ENCODE data around the gene SPINK1.

Gene SPINK1

GRCh38 chr5:147857302-147858129, 26.0 kb upstream of the SPINK1 start:
- H2AFZ ChIP-seq (ENCODE audit: insufficient read depth, low read length, poor library complexity), result no peak overlapping the region
- H2BK12ac ChIP-seq (ENCODE audit: low read length), result no peak overlapping the region
- no peaks in the 10 kb centered on the region for H3K36me3 ChIP-seq (ENCODE audit: control insufficient read depth in 1 of 2, insufficient read depth in 2 of 2, low read length in 2 of 2)
- no peak overlapping the region for H3K14ac ChIP-seq (ENCODE audit: low read length)
- no peak overlapping the region for H2BK120ac ChIP-seq (ENCODE audit: insufficient read depth, low read length, poor library complexity)
- no peak overlapping the region for H4K12ac ChIP-seq (ENCODE audit: low read depth, low read length)
- no peak overlapping the region for H2AK5ac ChIP-seq (ENCODE audit: low read length)
- H2BK5ac ChIP-seq (ENCODE audit: low read depth, low read length, poor library complexity), result no peak overlapping the region
- no peak overlapping the region for H4K8ac ChIP-seq (ENCODE audit: low read depth, low read length)
- H3K4me3 ChIP-seq (ENCODE audit: low read depth, low read length), result no peak overlapping the region
- no peak overlapping the region for H3K4me2 ChIP-seq (ENCODE audit: low read length)
- no peaks in the 10 kb centered on the region for H3K9me3 ChIP-seq (ENCODE audit: insufficient read depth, low read depth, low read length)
- WGBS (ENCODE audit: extremely low coverage, insufficient coverage, insufficient read length), result no CpG with 5 or more reads among the region's 2 CpGs
- H3K4me1 ChIP-seq (ENCODE audit: control insufficient read depth in 1 of 2, insufficient read depth in 2 of 2, low read length in 2 of 2), result no peaks in the 10 kb centered on the region
- H3K9ac ChIP-seq (ENCODE audit: low read length), result no peak overlapping the region
- DNase-seq, result peak; percentile 69 to 94
- no peak overlapping the region for H3K18ac ChIP-seq (ENCODE audit: low read length)
- H3K27ac ChIP-seq (ENCODE audit: low read depth, low read length), result no peak overlapping the region
- no peak overlapping the region for H3K4ac ChIP-seq (ENCODE audit: low read depth, low read length)
- no peaks in the 10 kb centered on the region for H3K27me3 ChIP-seq (ENCODE audit: insufficient read depth, low read length)
- no peaks in the 10 kb centered on the region for H3K79me1 ChIP-seq (ENCODE audit: low read length)
- H4K91ac ChIP-seq (ENCODE audit: low read depth, low read length), result no peak overlapping the region
- H3K23ac ChIP-seq (ENCODE audit: low read length), result no peak overlapping the region
- H3K79me2 ChIP-seq (ENCODE audit: control insufficient read depth, insufficient read depth, low read length, poor library complexity), result no peaks in the 10 kb centered on the region

- H4K12ac ChIP-seq (ENCODE audit: low read depth, low read length), result no peak overlapping the region
- DNase-seq, result no peak
These were observed 25.3 kb upstream of the SPINK1 start for GRCh38 chr5:147856801-147857200.

GRCh38 chr5:147855774-147856069, 24.3 kb upstream of the SPINK1 start:
- Histone ChIP-seq H3K18ac (ENCODE audit: low read length) (no peak overlapping the region), H3K79me1 (ENCODE audit: low read length) (no peaks in the 10 kb centered on the region), H2BK120ac (ENCODE audit: insufficient read depth, low read length, poor library complexity) (no peak overlapping the region), H3K23ac (ENCODE audit: low read length) (no peak overlapping the region), H3K27me3 (ENCODE audit: insufficient read depth, low read length) (no peaks in the 10 kb centered on the region), H3K9ac (ENCODE audit: low read length) (no peak overlapping the region), H4K12ac (ENCODE audit: low read depth, low read length) (no peak overlapping the region), H4K8ac (ENCODE audit: low read depth, low read length) (no peak overlapping the region), H3K4me1 (ENCODE audit: control insufficient read depth in 1 of 2, insufficient read depth in 2 of 2, low read length in 2 of 2) (no peaks in the 10 kb centered on the region), H3K4ac (ENCODE audit: low read depth, low read length) (no peak overlapping the region), H3K9me3 (ENCODE audit: insufficient read depth, low read depth, low read length) (peaks cover 2% of the 10 kb centered on the region), H3K36me3 (ENCODE audit: control insufficient read depth in 1 of 2, insufficient read depth in 2 of 2, low read length in 2 of 2) (no peaks in the 10 kb centered on the region), H2AK5ac (ENCODE audit: low read length) (no peak overlapping the region), H2BK12ac (ENCODE audit: low read length) (no peak overlapping the region), H3K4me3 (ENCODE audit: low read depth, low read length) (no peak overlapping the region), H4K91ac (ENCODE audit: low read depth, low read length) (no peak overlapping the region), H2BK5ac (ENCODE audit: low read depth, low read length, poor library complexity) (no peak overlapping the region), H3K27ac (ENCODE audit: low read depth, low read length) (no peak overlapping the region), H2AFZ (ENCODE audit: insufficient read depth, low read length, poor library complexity) (no peak overlapping the region), H3K14ac (ENCODE audit: low read length) (no peak overlapping the region), H3K4me2 (ENCODE audit: low read length) (no peak overlapping the region), H3K79me2 (ENCODE audit: control insufficient read depth, insufficient read depth, low read length, poor library complexity) (no peaks in the 10 kb centered on the region)
- WGBS (ENCODE audit: extremely low coverage, insufficient coverage, insufficient read length), result no CpG with 5 or more reads among the region's 4 CpGs
- no peak for DNase-seq

More at GRCh38 chr5:147856801-147857200, 25.3 kb upstream of the SPINK1 start:
- Histone ChIP-seq H3K9me3 (ENCODE audit: insufficient read depth, low read depth, low read length) (peaks cover 2% of the 10 kb centered on the region), H2BK5ac (ENCODE audit: low read depth, low read length, poor library complexity) (no peak overlapping the region), H3K23ac (ENCODE audit: low read length) (no peak overlapping the region), H3K9ac (ENCODE audit: low read length) (no peak overlapping the region), H3K4me3 (ENCODE audit: low read depth, low read length) (no peak overlapping the region), H3K4me2 (ENCODE audit: low read length) (no peak overlapping the region), H3K4me1 (ENCODE audit: control insufficient read depth in 1 of 2, insufficient read depth in 2 of 2, low read length in 2 of 2) (no peaks in the 10 kb centered on the region), H2BK12ac (ENCODE audit: low read length) (no peak overlapping the region), H3K27ac (ENCODE audit: low read depth, low read length) (no peak overlapping the region), H3K36me3 (ENCODE audit: control insufficient read depth in 1 of 2, insufficient read depth in 2 of 2, low read length in 2 of 2) (no peaks in the 10 kb centered on the region), H3K79me1 (ENCODE audit: low read length) (no peaks in the 10 kb centered on the region), H3K27me3 (ENCODE audit: insufficient read depth, low read length) (no peaks in the 10 kb centered on the region), H4K8ac (ENCODE audit: low read depth, low read length) (no peak overlapping the region), H2AFZ (ENCODE audit: insufficient read depth, low read length, poor library complexity) (no peak overlapping the region), H4K91ac (ENCODE audit: low read depth, low read length) (no peak overlapping the region), H3K18ac (ENCODE audit: low read length) (no peak overlapping the region), H3K4ac (ENCODE audit: low read depth, low read length) (no peak overlapping the region), H3K79me2 (ENCODE audit: control insufficient read depth, insufficient read depth, low read length, poor library complexity) (no peaks in the 10 kb centered on the region), H2BK120ac (ENCODE audit: insufficient read depth, low read length, poor library complexity) (no peak overlapping the region), H2AK5ac (ENCODE audit: low read length) (no peak overlapping the region), H3K14ac (ENCODE audit: low read length) (no peak overlapping the region)

DNA sequence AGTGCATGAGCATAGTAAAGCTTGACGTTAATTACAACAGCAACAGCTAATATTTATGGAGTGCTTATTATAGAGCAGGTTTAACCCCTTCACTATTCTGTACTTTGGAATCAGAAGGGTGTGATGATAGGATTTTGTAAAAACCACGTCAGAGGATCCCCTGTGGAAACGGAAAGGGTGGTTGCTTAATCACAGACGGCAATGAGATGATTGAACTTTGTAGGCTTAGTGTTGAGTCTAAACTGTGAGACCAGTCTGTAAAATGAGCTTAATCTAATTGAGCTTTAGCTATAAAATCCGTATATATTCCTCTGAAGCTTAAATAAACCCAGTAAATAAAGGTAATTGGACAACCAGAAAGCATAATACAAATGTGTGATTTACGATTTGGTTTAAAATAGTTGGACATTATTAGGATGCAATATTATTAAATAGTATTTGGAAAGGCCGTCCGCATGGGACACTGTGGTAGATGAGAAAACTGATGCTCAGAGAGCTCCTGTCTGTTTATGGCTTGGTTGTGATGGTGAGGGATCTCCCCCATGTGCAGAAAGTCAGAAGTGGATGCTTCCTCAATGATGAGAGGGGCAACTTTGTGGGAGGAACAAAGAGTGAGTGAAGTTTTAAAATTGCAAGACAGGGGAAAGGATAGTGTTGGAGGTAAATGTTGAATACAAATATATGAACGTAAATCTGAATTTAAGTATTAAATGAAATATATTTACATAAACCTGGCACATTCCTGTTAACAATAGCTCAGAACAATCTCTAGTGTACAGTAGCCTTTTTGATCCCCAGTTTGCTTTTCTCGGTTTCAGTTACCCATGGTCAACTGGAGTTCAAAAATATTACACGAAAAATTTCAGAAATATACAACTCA, 23.7 kb upstream of the SPINK1 start:
- no peaks in the 10 kb centered on the region for H3K27me3 ChIP-seq (ENCODE audit: insufficient read depth, low read length)
- no peak overlapping the region for H2BK12ac ChIP-seq (ENCODE audit: low read length)
- H3K4ac ChIP-seq (ENCODE audit: low read depth, low read length), result no peak overlapping the region
- no peaks in the 10 kb centered on the region for H3K79me2 ChIP-seq (ENCODE audit: control insufficient read depth, insufficient read depth, low read length, poor library complexity)
- H2BK5ac ChIP-seq (ENCODE audit: low read depth, low read length, poor library complexity), result no peak overlapping the region
- H4K8ac ChIP-seq (ENCODE audit: low read depth, low read length), result no peak overlapping the region
- no peaks in the 10 kb centered on the region for H3K4me1 ChIP-seq (ENCODE audit: control insufficient read depth in 1 of 2, insufficient read depth in 2 of 2, low read length in 2 of 2)
- H3K18ac ChIP-seq (ENCODE audit: low read length), result no peak overlapping the region
- no peak overlapping the region for H2AFZ ChIP-seq (ENCODE audit: insufficient read depth, low read length, poor library complexity)
- H3K9me3 ChIP-seq (ENCODE audit: insufficient read depth, low read depth, low read length), result peaks cover 2% of the 10 kb centered on the region
- no peak for DNase-seq
- no peak overlapping the region for H3K27ac ChIP-seq (ENCODE audit: low read depth, low read length)
- H3K36me3 ChIP-seq (ENCODE audit: control insufficient read depth in 1 of 2, insufficient read depth in 2 of 2, low read length in 2 of 2), result no peaks in the 10 kb centered on the region
- no peak overlapping the region for H4K91ac ChIP-seq (ENCODE audit: low read depth, low read length)
- no peak overlapping the region for H4K12ac ChIP-seq (ENCODE audit: low read depth, low read length)
- H3K79me1 ChIP-seq (ENCODE audit: low read length), result no peaks in the 10 kb centered on the region
- H3K4me3 ChIP-seq (ENCODE audit: low read depth, low read length), result no peak overlapping the region
- no peak overlapping the region for H3K14ac ChIP-seq (ENCODE audit: low read length)
- no peak overlapping the region for H3K23ac ChIP-seq (ENCODE audit: low read length)
- H3K4me2 ChIP-seq (ENCODE audit: low read length), result no peak overlapping the region
- H2AK5ac ChIP-seq (ENCODE audit: low read length), result no peak overlapping the region
- no peak overlapping the region for H2BK120ac ChIP-seq (ENCODE audit: insufficient read depth, low read length, poor library complexity)
- 100% methylated on average over 1 of the region's 11 CpGs for WGBS (ENCODE audit: extremely low coverage, insufficient coverage, insufficient read length)
- H3K9ac ChIP-seq (ENCODE audit: low read length), result no peak overlapping the region
